ENCODE measurements around the gene PARP12. TPM values are rescaled to one million over a fixed set of nuclear protein-coding genes. Genes with fewer than 3 reads are reported as not detected.

The PARP12 gene
- total and polyA plus RNA-seq, 10 of the 15 experiments (the other 5 are each of a cell fraction or from before 2014, with no cell fraction given), result 0.98 to 51.8 (median 18.0) TPM

DNA sequence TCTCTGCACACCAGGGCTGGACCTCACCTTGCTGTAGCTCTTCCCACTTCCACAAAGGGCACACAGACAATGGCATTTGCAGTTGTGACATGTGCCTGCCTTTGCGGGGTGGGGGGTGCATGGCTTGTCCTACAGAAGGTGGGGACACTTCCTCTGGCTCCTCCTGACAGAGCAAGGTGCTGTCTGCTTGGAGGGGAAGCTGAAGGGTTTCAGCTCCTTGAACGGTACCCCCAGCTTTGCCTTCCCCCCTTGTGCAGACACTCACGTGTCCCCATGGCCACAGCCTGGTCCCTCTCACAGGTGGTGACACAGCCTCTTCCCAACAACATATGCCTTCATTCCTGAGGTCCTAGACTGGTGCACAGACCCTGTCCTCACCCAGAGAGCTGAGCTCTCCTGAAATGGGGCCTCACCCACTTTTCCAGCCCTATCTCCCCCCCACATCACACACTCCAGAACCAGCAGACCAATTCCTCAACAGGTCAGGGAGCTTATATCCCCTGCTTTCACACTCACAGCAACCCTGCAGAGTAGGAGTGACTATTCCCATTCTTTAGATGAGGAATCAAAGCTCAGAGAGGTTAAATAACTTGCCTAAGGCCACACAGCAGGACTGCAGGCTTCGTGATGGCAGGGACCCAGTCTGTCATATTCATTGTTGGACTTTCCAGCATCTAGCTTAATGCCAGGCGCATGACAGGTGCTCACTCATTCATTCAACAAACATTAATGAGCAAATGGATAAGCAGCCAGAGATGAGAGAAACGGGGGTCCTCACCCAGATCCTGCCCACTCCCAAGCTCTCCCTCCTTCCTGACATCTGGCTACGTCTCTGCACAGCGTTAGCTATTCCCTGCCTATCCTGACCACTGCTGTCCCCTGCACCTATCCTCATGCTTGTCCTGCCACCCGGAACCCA, 44.4 kb downstream of the PARP12 start:
- FAIRE-seq, result no peak
- ChIA-PET CTCF (interaction anchor here (2.7 kb wide), 1 partner anchor 12 kb away, joined by 11 read pairs; no protein-coding TSS in a partner anchor), SMC1A (ENCODE audit: uncharacterized antibody, unreplicated experiment) (interaction anchor here (1.4 kb wide), 2 partner anchors 33 to 373 kb away, joined by 3 to 4 read pairs; no protein-coding TSS in a partner anchor), POLR2A (no interaction called here), RAD21 (ENCODE audit: unreplicated experiment) (no interaction called here)
- H3K4me3 ChIP-seq, result no peak overlapping the region
- H3K79me2 ChIP-seq (ENCODE audit: control insufficient read depth, insufficient read depth, low read length), result no peaks in the 10 kb centered on the region
- no peak overlapping the region for H2AFZ ChIP-seq (ENCODE audit: control insufficient read depth, low read depth, low read length)
- WGBS (ENCODE audit: insufficient coverage, insufficient replicate concordance, low lambda C conversion rate, missing lambda C conversion rate), result 69% methylated on average over 9 of the region's 9 CpGs
- intact Hi-C loops (cut with micrococcal nuclease; ENCODE audit: unreplicated experiment), result loop anchor here (5.0 kb wide), 1 partner anchor 309 kb away; no protein-coding TSS in a partner anchor
- no peak for ATAC-seq
- no peak for DNase-seq (ENCODE audit: low read depth, low spot score)
- H3K27me3 ChIP-seq (replicated peaks in 1 of 2; ENCODE audit: control insufficient read depth in 2 of 2, insufficient read depth in 2 of 2, low read length in 1 of 2), result no peaks in the 10 kb centered on the region
- no peak for TF ChIP-seq ZSCAN29 (IDR thresholded peaks at IDR 0.05)
- TF ChIP-seq, protein P1, sequence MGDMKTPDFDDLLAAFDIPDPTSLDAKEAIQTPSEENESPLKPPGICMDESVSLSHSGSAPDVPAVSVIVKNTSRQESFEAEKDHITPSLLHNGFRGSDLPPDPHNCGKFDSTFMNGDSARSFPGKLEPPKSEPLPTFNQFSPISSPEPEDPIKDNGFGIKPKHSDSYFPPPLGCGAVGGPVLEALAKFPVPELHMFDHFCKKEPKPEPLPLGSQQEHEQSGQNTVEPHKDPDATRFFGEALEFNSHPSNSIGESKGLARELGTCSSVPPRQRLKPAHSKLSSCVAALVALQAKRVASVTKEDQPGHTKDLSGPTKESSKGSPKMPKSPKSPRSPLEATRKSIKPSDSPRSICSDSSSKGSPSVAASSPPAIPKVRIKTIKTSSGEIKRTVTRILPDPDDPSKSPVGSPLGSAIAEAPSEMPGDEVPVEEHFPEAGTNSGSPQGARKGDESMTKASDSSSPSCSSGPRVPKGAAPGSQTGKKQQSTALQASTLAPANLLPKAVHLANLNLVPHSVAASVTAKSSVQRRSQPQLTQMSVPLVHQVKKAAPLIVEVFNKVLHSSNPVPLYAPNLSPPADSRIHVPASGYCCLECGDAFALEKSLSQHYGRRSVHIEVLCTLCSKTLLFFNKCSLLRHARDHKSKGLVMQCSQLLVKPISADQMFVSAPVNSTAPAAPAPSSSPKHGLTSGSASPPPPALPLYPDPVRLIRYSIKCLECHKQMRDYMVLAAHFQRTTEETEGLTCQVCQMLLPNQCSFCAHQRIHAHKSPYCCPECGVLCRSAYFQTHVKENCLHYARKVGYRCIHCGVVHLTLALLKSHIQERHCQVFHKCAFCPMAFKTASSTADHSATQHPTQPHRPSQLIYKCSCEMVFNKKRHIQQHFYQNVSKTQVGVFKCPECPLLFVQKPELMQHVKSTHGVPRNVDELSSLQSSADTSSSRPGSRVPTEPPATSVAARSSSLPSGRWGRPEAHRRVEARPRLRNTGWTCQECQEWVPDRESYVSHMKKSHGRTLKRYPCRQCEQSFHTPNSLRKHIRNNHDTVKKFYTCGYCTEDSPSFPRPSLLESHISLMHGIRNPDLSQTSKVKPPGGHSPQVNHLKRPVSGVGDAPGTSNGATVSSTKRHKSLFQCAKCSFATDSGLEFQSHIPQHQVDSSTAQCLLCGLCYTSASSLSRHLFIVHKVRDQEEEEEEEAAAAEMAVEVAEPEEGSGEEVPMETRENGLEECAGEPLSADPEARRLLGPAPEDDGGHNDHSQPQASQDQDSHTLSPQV (IDR thresholded peaks at IDR 0.05), result no peak
- TF ChIP-seq SUZ12 (IDR thresholded peaks at IDR 0.05; ENCODE audit: unreplicated experiment), result no peak
- no peak for TF ChIP-seq ESRRA (IDR thresholded peaks at IDR 0.05; ENCODE audit: low read length)
- TF ChIP-seq KLF5 (IDR thresholded peaks at IDR 0.05; ENCODE audit: partially characterized antibody), result no peak
- TF ChIP-seq RFX5 (IDR thresholded peaks at IDR 0.05; ENCODE audit: low read depth, low read length), result no peak
- no peak for TF ChIP-seq CHD2 (IDR thresholded peaks at IDR 0.05; ENCODE audit: borderline replicate concordance, low read depth, low read length)
- TF ChIP-seq MYB (IDR thresholded peaks at IDR 0.05; ENCODE audit: borderline replicate concordance, low read depth, low read length), result no peak
- TF ChIP-seq, protein P2, sequence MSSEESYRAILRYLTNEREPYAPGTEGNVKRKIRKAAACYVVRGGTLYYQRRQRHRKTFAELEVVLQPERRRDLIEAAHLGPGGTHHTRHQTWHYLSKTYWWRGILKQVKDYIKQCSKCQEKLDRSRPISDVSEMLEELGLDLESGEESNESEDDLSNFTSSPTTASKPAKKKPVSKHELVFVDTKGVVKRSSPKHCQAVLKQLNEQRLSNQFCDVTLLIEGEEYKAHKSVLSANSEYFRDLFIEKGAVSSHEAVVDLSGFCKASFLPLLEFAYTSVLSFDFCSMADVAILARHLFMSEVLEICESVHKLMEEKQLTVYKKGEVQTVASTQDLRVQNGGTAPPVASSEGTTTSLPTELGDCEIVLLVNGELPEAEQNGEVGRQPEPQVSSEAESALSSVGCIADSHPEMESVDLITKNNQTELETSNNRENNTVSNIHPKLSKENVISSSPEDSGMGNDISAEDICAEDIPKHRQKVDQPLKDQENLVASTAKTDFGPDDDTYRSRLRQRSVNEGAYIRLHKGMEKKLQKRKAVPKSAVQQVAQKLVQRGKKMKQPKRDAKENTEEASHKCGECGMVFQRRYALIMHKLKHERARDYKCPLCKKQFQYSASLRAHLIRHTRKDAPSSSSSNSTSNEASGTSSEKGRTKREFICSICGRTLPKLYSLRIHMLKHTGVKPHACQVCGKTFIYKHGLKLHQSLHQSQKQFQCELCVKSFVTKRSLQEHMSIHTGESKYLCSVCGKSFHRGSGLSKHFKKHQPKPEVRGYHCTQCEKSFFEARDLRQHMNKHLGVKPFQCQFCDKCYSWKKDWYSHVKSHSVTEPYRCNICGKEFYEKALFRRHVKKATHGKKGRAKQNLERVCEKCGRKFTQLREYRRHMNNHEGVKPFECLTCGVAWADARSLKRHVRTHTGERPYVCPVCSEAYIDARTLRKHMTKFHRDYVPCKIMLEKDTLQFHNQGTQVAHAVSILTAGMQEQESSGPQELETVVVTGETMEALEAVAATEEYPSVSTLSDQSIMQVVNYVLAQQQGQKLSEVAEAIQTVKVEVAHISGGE (CRISPR knock-in tag; IDR thresholded peaks at IDR 0.05), result no peak
- TF ChIP-seq NR2C2 (IDR thresholded peaks at IDR 0.05; ENCODE audit: borderline replicate concordance, control insufficient read depth, insufficient read length, low read depth), result no peak
- TF ChIP-seq CREM (IDR thresholded peaks at IDR 0.05; ENCODE audit: low read depth), result no peak
- TF ChIP-seq STAT1 (conservative IDR thresholded peaks at IDR 0.05), result no peak
- in situ Hi-C loops (cut with MboI), result no loop called here
- H4K20me1 ChIP-seq (ENCODE audit: control insufficient read depth, insufficient read depth), result no peaks in the 10 kb centered on the region
- H3K9me3 ChIP-seq (replicated peaks; ENCODE audit: control insufficient read depth, insufficient read depth, low read length), result no peaks in the 10 kb centered on the region
- H3K27ac ChIP-seq (ENCODE audit: control insufficient read depth, insufficient read depth), result no peak overlapping the region
- no peak overlapping the region for H3K4me2 ChIP-seq (ENCODE audit: control insufficient read depth, insufficient read depth)
- no peaks in the 10 kb centered on the region for H3K4me1 ChIP-seq (ENCODE audit: control insufficient read depth, insufficient read depth, low read length)
- BruUV-seq (replicated peaks), result no TSS peak
- H3K36me3 ChIP-seq (ENCODE audit: control insufficient read depth in 2 of 2, insufficient read depth in 2 of 2, low read length in 1 of 2), result no peaks in the 10 kb centered on the region; a peak in 1 of 4 replicates
- H3K9ac ChIP-seq (ENCODE audit: control insufficient read depth, insufficient read depth, low read length), result no peak overlapping the region
